ENCODE results near the gene IQSEC1. TPM values are rescaled to one million over a fixed set of nuclear protein-coding genes. Genes with fewer than 3 reads are reported as not detected.
"Not testable (repeated sequence)": the region's sequence is repeated elsewhere in the genome, so short reads cannot be mapped to it uniquely, and the experiment has no call there.

The IQSEC1 gene
- total RNA-seq, 2 experiments from 2014 or later, result 38.6 to 39.3 TPM

DNA sequence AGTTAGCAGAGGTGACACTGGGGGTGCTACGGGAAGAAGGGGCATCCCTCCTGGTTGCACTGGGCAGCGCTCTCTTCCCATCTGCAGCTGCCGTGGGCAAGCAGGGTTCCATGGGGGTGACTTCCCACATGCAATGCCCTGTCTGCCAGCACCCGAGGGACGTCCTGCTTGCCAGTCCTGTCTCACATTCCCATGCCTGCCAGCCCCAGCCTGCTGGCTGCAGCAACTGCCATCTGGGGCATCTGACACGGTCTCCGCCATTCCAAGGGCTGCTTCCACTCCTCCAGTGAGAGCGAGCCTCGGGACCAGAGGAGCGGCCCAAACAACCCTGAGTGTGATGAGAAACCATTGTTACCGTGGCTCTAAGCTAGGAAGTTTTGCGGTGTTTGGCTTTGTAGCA is 186.5 kb downstream of the IQSEC1 start:
- Mint-ChIP-seq H3K4me1 (ENCODE audit: low read depth) (peaks cover 14% of the 10 kb centered on the region), H3K36me3 (ENCODE audit: low read depth) (no peaks in the 10 kb centered on the region), H3K27me3 (ENCODE audit: low read depth) (no peaks in the 10 kb centered on the region), H3K9me3 (no peaks in the 10 kb centered on the region), H3K4me3 (no peak overlapping the region), H3K27ac (no peak overlapping the region)
- CTCF ChIA-PET, result interaction anchor here (0.6 to 1.7 kb wide), 3 partner anchors 19 to 167 kb away, joined by 3 to 6 read pairs (median 3); no protein-coding TSS in a partner anchor
- intact Hi-C loops (cut with micrococcal nuclease), result no loop called here
- no peak for DNase-seq

DNA sequence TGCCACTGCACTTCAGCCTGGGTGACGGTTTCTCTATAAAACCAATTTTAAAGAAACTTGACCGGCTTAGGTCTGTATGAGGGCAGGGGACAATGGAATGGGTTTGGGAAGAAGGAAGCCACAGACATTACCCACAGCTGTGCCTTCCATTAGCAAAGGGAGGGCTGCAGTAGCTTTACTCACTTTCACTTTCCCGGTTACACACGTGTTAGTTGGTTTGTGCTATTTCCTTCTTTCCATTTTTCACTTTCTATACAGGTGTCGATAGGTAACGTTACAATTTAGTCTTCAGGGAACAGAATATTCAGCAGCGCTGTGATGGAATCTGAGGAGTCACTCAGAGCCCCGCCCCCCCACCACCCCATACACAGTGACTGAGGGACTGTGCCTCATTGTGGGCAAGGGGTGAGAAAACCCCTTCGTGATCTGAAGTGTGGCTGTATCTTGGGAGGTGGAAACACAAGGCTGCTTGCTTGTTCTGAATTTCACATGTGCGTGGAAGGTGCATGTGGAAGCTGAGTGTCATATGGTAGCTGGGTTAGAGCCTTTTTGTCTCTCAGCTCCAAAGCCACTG is 187.0 kb downstream of the IQSEC1 start:
- Mint-ChIP-seq H3K27me3 (ENCODE audit: low read depth) (no peaks in the 10 kb centered on the region), H3K27ac (no peak overlapping the region), H3K9me3 (no peaks in the 10 kb centered on the region), H3K4me1 (ENCODE audit: low read depth) (peaks cover 12% of the 10 kb centered on the region), H3K36me3 (ENCODE audit: low read depth) (no peaks in the 10 kb centered on the region), H3K4me3 (no peak overlapping the region)
- intact Hi-C loops (cut with micrococcal nuclease), result no loop called here
- peak; percentile 62 for DNase-seq
- CTCF ChIA-PET, result interaction anchor here (0.6 to 1.7 kb wide), 2 partner anchors 18 to 425 kb away, joined by 4 to 6 read pairs; no protein-coding TSS in a partner anchor

DNA sequence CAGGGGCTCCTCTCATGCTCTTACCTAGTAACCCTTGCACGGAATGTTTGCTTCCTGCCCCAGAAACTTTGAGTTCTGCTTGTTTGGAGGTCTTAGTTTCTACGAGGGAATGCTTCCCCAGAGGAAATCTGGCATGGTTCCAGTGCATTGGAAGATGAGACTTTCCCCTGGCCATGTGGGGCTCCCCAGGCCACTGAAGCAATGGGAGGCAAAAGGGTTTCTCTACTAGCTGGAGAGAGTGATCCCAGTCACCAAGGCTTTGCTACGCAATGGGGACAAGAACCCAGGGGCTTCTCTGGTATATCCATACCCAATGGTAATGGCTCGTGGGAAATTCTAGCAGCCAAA is 187.7 kb downstream of the IQSEC1 start:
- no peak overlapping the region for H3K4me3 Mint-ChIP-seq
- no peak overlapping the region for H3K27ac Mint-ChIP-seq
- DNase-seq, result no peak
- intact Hi-C loops (cut with micrococcal nuclease), result no loop called here
- H3K36me3 Mint-ChIP-seq (ENCODE audit: low read depth), result no peaks in the 10 kb centered on the region
- H3K9me3 Mint-ChIP-seq, result no peaks in the 10 kb centered on the region
- H3K4me1 Mint-ChIP-seq (ENCODE audit: low read depth), result peaks cover 12% of the 10 kb centered on the region
- CTCF ChIA-PET, result interaction anchor here (0.6 kb wide), 1 partner anchor 425 kb away, joined by 4 read pairs; no protein-coding TSS in a partner anchor
- no peaks in the 10 kb centered on the region for H3K27me3 Mint-ChIP-seq (ENCODE audit: low read depth)

DNA sequence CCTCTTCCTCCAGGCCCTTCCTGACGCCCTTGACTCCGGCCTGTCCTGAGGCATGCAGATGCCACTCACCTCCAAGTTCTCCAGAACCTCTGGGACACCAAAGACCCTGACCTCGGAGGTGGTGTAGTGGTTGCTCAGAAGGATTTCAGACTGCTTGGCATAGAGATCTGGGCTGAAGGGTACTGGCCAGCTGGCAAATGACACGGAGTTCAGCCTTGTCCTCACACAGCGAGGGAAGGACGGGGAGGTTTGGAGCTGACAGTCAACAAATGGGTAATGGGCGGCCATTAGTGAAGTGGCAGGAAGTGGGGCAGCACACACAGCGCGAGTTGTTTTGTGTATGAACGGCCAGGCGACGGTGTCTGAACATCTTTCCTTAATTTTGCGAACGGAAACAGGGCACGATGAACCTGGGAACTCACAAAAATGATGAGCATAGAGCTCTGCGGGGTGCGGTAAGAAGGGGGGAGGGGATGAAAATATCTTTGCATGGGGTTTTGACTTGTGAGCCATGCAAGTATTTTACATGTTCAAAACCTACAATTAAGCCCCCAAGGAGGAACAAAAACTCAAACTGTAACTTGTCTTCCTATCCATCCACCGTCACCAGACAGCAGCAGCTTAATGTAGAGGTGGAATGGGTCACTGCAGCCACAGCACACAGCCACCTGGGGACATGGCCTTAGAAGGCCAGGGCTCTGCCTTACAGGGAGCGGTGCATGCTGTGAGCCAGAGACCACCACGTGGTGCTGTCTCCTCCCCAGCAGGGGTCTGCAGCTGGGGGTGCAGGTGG is 188.2 kb downstream of the IQSEC1 start:
- no peak overlapping the region for H3K4me3 Mint-ChIP-seq
- no peak overlapping the region for H3K27ac Mint-ChIP-seq
- no peaks in the 10 kb centered on the region for H3K36me3 Mint-ChIP-seq (ENCODE audit: low read depth)
- no peaks in the 10 kb centered on the region for H3K9me3 Mint-ChIP-seq
- H3K27me3 Mint-ChIP-seq (ENCODE audit: low read depth), result no peaks in the 10 kb centered on the region
- CTCF ChIA-PET, result interaction anchor here (0.9 to 1.1 kb wide), 2 partner anchors 15 to 101 kb away, joined by 3 read pairs; no protein-coding TSS in a partner anchor
- intact Hi-C loops (cut with micrococcal nuclease), result no loop called here
- no peak for DNase-seq
- H3K4me1 Mint-ChIP-seq (ENCODE audit: low read depth), result peaks cover 12% of the 10 kb centered on the region

DNA sequence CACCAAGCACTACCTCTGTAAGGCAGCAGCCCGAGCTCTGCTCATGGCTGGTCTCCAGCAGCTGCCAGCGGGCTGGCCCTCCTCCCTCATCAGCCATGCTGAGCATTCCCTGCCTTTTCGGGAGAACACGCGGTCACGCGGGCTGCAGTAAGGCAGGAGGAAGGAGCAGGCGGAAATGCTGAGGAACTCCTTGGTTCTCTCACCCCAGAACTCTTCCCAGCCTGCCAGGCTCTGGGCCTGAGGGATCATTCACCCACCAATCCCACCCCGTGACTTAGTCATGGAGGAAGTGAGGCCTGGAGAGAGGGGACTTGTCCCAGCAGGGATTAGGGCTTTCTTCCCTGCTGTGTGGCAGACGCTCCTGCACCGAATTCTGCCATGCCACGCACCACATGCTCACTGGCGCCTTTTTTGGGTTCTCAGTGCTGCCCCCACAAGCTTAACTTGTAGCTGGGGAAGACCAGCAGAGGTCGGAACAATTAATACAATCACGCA is 189.0 kb downstream of the IQSEC1 start:
- DNase-seq, result no peak
- Mint-ChIP-seq H3K9me3 (no peaks in the 10 kb centered on the region), H3K27me3 (ENCODE audit: low read depth) (no peaks in the 10 kb centered on the region), H3K4me3 (no peak overlapping the region), H3K27ac (no peak overlapping the region), H3K36me3 (ENCODE audit: low read depth) (no peaks in the 10 kb centered on the region), H3K4me1 (ENCODE audit: low read depth) (peaks cover 12% of the 10 kb centered on the region)
- CTCF ChIA-PET, result interaction anchor here (0.9 to 1.3 kb wide), 4 partner anchors 7 to 101 kb away, joined by 3 to 6 read pairs (median 3); no protein-coding TSS in a partner anchor
- intact Hi-C loops (cut with micrococcal nuclease), result no loop called here

DNA sequence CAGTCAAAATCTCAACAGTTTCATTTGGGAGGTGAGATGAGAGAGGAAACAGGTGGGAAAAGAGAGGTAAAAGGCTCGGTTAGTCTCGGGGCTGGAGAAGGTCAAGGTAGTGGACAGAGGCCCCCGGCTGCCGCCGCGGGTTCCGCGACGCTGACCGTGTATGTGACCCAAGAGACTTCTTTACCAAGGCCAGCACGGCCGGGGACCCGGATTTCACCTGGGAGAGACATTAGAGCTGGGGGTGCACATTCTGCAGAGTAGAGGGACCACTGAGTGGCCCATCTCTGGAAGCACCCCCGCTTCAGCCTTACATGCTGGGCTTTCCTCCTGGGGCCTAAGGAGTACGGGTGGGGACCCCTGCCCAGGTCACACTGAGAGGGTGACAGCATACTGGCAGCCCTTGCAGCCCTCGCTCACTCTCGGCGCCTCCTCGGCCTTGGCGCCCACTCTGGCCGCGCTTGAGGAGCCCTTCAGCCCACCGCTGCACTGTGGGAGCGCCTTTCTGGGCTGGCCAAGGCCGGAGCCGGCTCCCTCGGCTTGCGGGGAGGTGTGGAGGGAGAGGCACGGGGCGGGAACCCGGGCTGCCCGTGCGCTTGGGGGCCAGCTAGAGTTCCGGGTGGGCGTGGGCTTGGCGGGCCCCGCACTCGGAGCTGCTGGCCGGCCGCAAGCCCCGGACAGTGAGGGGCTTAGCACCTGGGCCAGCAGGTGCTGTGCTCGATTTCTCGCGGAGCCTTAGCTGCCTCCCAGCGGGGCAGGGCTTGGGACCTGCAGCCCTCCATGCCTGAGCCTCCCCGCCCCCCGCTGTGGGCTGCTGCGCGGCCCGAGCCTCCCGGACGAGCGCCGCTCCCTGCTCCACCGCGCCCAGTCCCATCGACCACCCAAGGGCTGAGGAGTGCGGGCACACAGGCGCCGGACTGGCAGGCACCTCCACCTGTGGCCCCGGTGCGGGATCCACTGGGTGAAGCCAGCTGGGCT is 190.6 kb downstream of the IQSEC1 start:
- no peaks in the 10 kb centered on the region for H3K36me3 Mint-ChIP-seq (ENCODE audit: low read depth)
- intact Hi-C loops (cut with micrococcal nuclease), result no loop called here

DNA sequence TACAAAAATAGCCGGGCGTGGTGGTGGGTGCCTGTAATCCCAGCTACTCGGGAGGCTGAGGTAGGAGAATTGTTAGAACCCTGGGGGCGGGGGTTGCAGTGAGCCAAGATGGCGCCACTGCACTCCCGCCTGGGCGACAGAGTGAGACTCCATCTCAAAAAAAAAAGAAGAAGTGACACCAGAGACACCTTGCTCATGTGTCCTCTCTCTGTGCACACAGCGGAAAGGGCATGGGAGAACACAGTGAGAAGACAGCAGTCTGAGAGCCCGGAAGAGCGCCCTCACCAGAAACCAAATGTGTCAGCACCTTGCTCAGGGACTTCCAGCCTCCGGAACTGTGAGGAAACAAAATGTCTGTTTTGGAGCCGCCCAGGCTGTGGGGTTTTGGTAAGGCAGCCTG is 191.4 kb downstream of the IQSEC1 start:
- intact Hi-C loops (cut with micrococcal nuclease); H3K4me3 Mint-ChIP-seq: not testable (repeated sequence)

More for the DNA sequence above, 190.6 kb downstream of the IQSEC1 start:
- DNase-seq, result no peak
- Mint-ChIP-seq H3K9me3 (no peaks in the 10 kb centered on the region), H3K4me1 (ENCODE audit: low read depth) (peaks cover 12% of the 10 kb centered on the region), H3K27ac (no peak overlapping the region), H3K4me3 (no peak overlapping the region), H3K27me3 (ENCODE audit: low read depth) (no peaks in the 10 kb centered on the region)
- CTCF ChIA-PET, result interaction anchor here (1.0 to 1.3 kb wide), 2 partner anchors 9 to 13 kb away, joined by 3 to 6 read pairs; no protein-coding TSS in a partner anchor

DNA sequence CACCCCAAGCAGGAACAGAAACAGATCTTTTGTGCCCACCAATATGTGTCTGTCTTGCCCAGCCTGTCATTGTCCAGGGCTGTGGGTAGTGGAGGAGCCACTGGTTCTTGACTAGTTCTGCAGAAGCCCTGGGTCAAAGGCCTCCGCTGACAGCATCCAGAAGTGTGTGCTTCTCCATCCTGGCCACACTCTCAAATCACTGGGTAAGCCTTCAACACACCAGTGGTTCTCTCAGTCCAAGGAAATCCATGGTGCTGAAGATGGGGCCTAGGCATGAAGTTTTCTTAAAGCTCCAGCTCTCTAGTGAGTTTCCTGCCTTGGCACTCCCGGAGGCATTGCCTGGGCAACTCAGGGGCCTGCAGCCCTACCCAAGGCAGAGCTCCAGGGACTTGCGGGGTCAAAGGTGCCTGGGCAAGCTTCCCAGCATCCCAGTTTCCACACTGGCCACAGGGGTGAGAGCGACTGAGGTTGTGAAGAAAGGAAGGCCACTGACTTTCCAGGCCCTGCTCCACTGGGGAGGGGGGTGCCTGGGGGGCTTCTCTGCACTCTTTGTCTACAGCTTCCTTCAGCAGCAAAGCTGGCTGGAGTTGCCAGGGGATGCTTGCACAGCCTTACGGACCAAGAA is 193.9 kb downstream of the IQSEC1 start:
- Mint-ChIP-seq H3K27ac (no peak overlapping the region), H3K4me3 (no peak overlapping the region), H3K4me1 (ENCODE audit: low read depth) (no peaks in the 10 kb centered on the region), H3K9me3 (no peaks in the 10 kb centered on the region), H3K36me3 (ENCODE audit: low read depth) (no peaks in the 10 kb centered on the region), H3K27me3 (ENCODE audit: low read depth) (peaks cover 5% of the 10 kb centered on the region)
- DNase-seq, result no peak
- CTCF ChIA-PET, result interaction anchor here (0.8 to 1.4 kb wide), 2 partner anchors 12 to 105 kb away, joined by 3 to 7 read pairs; no protein-coding TSS in a partner anchor
- intact Hi-C loops (cut with micrococcal nuclease), result no loop called here

More for the DNA sequence above, 191.4 kb downstream of the IQSEC1 start:
- H3K27ac Mint-ChIP-seq; CTCF ChIA-PET; H3K27me3 Mint-ChIP-seq (ENCODE audit: low read depth); H3K9me3 Mint-ChIP-seq; DNase-seq; H3K36me3 Mint-ChIP-seq (ENCODE audit: low read depth): not testable (repeated sequence)
- peaks cover 12% of the 10 kb centered on the region for H3K4me1 Mint-ChIP-seq (ENCODE audit: low read depth)

DNA sequence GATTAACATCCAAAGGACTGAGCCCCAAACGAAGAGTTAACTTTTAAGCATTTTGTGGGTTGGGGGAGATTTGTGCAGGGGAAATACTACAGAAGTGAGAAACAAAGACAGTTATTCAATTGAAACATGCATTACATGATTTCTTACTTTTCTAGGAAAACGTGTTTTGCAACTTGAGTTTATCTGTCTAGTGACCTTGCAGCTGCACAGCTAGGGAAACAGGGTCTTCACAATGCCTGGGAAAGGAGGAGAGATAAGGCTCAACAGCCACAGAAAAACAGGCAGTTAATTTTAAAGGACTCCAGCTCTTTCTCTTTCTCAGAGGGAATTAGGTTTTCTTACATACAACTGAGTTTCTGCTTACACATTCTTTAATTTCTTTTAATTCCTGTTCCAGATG is 194.5 kb downstream of the IQSEC1 start:
- CTCF ChIA-PET, result interaction anchor here (0.8 to 1.5 kb wide), 3 partner anchors 11 to 106 kb away, joined by 3 to 7 read pairs (median 3); no protein-coding TSS in a partner anchor

DNA sequence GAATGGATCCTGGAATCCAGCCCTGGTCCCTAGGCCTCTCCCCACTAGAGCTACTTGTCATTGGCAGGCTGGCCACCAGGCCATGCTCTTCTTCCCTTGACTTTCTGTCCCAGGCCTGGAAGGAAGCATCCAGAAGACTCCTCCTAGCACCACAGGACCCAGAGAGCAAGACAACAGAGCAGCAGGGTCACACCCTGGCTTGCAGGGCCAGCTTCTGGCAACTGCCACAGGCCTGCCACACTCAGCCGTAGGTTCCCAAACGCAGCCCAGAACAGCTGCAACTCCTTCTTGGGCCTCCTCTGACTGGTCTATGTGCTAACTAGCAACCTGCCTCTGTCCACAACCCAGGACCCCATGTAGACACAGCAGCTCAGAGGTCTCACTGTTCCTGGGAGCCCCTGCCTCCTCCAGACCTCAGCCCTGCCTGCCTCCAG is 195.1 kb downstream of the IQSEC1 start:
- intact Hi-C loops (cut with micrococcal nuclease), result no loop called here
- Mint-ChIP-seq H3K9me3 (no peaks in the 10 kb centered on the region), H3K4me1 (ENCODE audit: low read depth) (no peaks in the 10 kb centered on the region), H3K27me3 (ENCODE audit: low read depth) (peaks cover 5% of the 10 kb centered on the region), H3K4me3 (no peak overlapping the region), H3K27ac (no peak overlapping the region), H3K36me3 (ENCODE audit: low read depth) (no peaks in the 10 kb centered on the region)
- CTCF ChIA-PET, result interaction anchor here (1.1 to 2.4 kb wide), 4 partner anchors 10 to 68 kb away, joined by 3 to 12 read pairs (median 4); no protein-coding TSS in a partner anchor
- no peak for DNase-seq

More for the DNA sequence above, 194.5 kb downstream of the IQSEC1 start:
- H3K36me3 Mint-ChIP-seq (ENCODE audit: low read depth); H3K9me3 Mint-ChIP-seq; DNase-seq; H3K27ac Mint-ChIP-seq; H3K27me3 Mint-ChIP-seq (ENCODE audit: low read depth); H3K4me3 Mint-ChIP-seq; H3K4me1 Mint-ChIP-seq (ENCODE audit: low read depth); intact Hi-C loops (cut with micrococcal nuclease): not testable (repeated sequence)

DNA sequence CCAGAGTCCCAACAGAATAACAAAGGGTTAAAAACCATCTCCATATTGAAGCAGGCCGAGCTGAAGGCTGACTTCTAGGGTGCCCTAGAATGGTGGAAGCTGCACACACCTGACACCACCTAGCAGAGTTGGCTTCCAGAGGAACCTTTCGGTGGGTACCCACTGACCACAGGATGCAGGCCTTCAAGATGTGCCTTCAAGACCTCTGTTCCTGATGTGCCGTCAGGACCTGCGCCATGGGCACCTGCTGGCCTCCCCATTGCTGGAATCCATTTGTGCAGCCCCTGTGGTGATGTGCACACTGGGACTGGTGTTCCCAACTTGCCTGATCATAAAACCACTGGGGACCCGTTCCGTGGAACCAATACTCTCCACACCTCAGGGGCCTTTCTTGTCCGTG is 196.2 kb downstream of the IQSEC1 start:
- CTCF ChIA-PET, result interaction anchor here (1.7 to 2.4 kb wide), 2 partner anchors 14 to 67 kb away, joined by 4 to 12 read pairs; no protein-coding TSS in a partner anchor
- Mint-ChIP-seq H3K4me1 (ENCODE audit: low read depth) (no peaks in the 10 kb centered on the region), H3K9me3 (no peaks in the 10 kb centered on the region), H3K27me3 (ENCODE audit: low read depth) (peaks cover 5% of the 10 kb centered on the region), H3K27ac (no peak overlapping the region), H3K4me3 (no peak overlapping the region), H3K36me3 (ENCODE audit: low read depth) (no peaks in the 10 kb centered on the region)
- intact Hi-C loops (cut with micrococcal nuclease), result no loop called here
- no peak for DNase-seq

All from activated naive CD4-positive, alpha-beta T cell treated with anti-CD3 and anti-CD28 coated beads for 36 hours (primary cell).